ENCODE results near the gene SLF2. TPM values are rescaled to one million over a fixed set of nuclear protein-coding genes. Genes with fewer than 3 reads are reported as not detected.

The SLF2 gene
- total and polyA plus RNA-seq, 2 of the 13 experiments (the other 11 are each of a cell fraction or from before 2014, with no cell fraction given), result 12.2 to 48.1 TPM

- TF ChIP-seq ZNF142 (CRISPR knock-in tag; IDR thresholded peaks at IDR 0.05), result no peak
- TF ChIP-seq SALL1 (CRISPR knock-in tag; IDR thresholded peaks at IDR 0.05), result no peak; the same call in 1 of the 2 replicates
- no peak for TF ChIP-seq PBX3 (CRISPR knock-in tag; IDR thresholded peaks at IDR 0.05; ENCODE audit: borderline replicate concordance)
- TF ChIP-seq ELF3 (CRISPR knock-in tag; IDR thresholded peaks at IDR 0.05), result no peak
- TF ChIP-seq ZNF382 (CRISPR knock-in tag; IDR thresholded peaks at IDR 0.05; ENCODE audit: borderline replicate concordance), result no peak
- no peak for TF ChIP-seq NCOA1 (CRISPR knock-in tag; IDR thresholded peaks at IDR 0.05)
- TF ChIP-seq ZBTB14 (CRISPR knock-in tag; IDR thresholded peaks at IDR 0.05), result no peak
- TF ChIP-seq IRF2 (CRISPR knock-in tag; IDR thresholded peaks at IDR 0.05), result peak; percentile 6; the same call in 1 of the 2 replicates
- no peak for TF ChIP-seq ZNF567 (CRISPR knock-in tag; IDR thresholded peaks at IDR 0.05; ENCODE audit: borderline replicate concordance)
- no peak for TF ChIP-seq ZNF280B (CRISPR knock-in tag; IDR thresholded peaks at IDR 0.05; ENCODE audit: borderline replicate concordance)
- TF ChIP-seq ZNF264 (CRISPR knock-in tag; IDR thresholded peaks at IDR 0.05), result 0 out of 2 replicates have a peak, but pooled peaks have one; percentile 31
- no peak; the same call in 1 of the 2 replicates for TF ChIP-seq THAP9 (CRISPR knock-in tag; IDR thresholded peaks at IDR 0.05; ENCODE audit: borderline replicate concordance)
- TF ChIP-seq ZNF383 (CRISPR knock-in tag; IDR thresholded peaks at IDR 0.05; ENCODE audit: borderline replicate concordance), result no peak
- TF ChIP-seq ZNF550 (CRISPR knock-in tag; IDR thresholded peaks at IDR 0.05; ENCODE audit: borderline replicate concordance), result no peak
Measured at GRCh38 chr10:101011517-101012423, 99.0 kb downstream of the SLF2 start (continued).

All from HepG2 (cell line).